ENCODE measurements around the gene TBC1D22A. TPM values are rescaled to one million over a fixed set of nuclear protein-coding genes. Genes with fewer than 3 reads are reported as not detected.

The TBC1D22A gene
- polyA plus RNA-seq, 1 donor (not counting 4 experiments of a cell fraction or from before 2014, with no cell fraction given), result 20.9 TPM

- no peaks in the 10 kb centered on the region for H3K9me3 ChIP-seq (ENCODE audit: control insufficient read depth, low read depth, low read length)
- peaks cover 15% of the 10 kb centered on the region for H3K4me1 ChIP-seq (ENCODE audit: control insufficient read depth, extremely low read depth, insufficient read depth, low read length)
- no peaks in the 10 kb centered on the region for H3K9me1 ChIP-seq (ENCODE audit: control insufficient read depth, extremely low read depth, insufficient read depth, low read length)
- H3K79me2 ChIP-seq (ENCODE audit: control insufficient read depth, insufficient read depth, low read length), result peaks cover 74% of the 10 kb centered on the region
- H3K36me3 ChIP-seq (ENCODE audit: control insufficient read depth in 2 of 2, extremely low read depth in 1 of 2, insufficient read depth in 2 of 2, low read length in 2 of 2), result peaks cover 0 to 1% of the 10 kb centered on the region in 2 experiments
- DNase-seq (ENCODE audit: low read depth, low spot score) (no peak), FAIRE-seq (no peak)
- no peak overlapping the region for H3K27ac ChIP-seq (ENCODE audit: control insufficient read depth, insufficient read depth, low read length)
- no peak overlapping the region for H3K4me2 ChIP-seq (ENCODE audit: control insufficient read depth, extremely low read depth, insufficient read depth, low read depth, low read length)
- H2AFZ ChIP-seq (ENCODE audit: control insufficient read depth, low read length), result no peak overlapping the region
- H4K20me1 ChIP-seq (ENCODE audit: control insufficient read depth, extremely low read depth, insufficient read depth, low read length), result no peaks in the 10 kb centered on the region
- no peaks in the 10 kb centered on the region for H3K27me3 ChIP-seq (ENCODE audit: control insufficient read depth, extremely low read depth, insufficient read depth, low read length)
- no peak overlapping the region for H3K4me3 ChIP-seq (ENCODE audit: control insufficient read depth in 2 of 3, extremely low read depth in 1 of 3, insufficient read depth in 2 of 3, low read depth in 1 of 3, low read length in 3 of 3)
- dilution Hi-C loops (cut with MboI; ENCODE audit: extremely low pct_ligation_motif_present, low sequenced_read_pairs), result no loop called here
- TF ChIP-seq CTCF (optimal IDR thresholded peaks at IDR 0.05 in 1 of 3, IDR thresholded peaks at IDR 0.05 in 1 of 3, conservative IDR thresholded peaks at IDR 0.05 in 1 of 3; ENCODE audit: extremely low read depth in 1 of 3, insufficient read depth in 2 of 3, low read length in 3 of 3) (no peak), EZH2 (IDR thresholded peaks at IDR 0.05; ENCODE audit: low read length) (no peak)
- no peak overlapping the region for H3K9ac ChIP-seq (ENCODE audit: control insufficient read depth, extremely low read depth, insufficient read depth, low read length)
These were observed 2.5 kb downstream of the TBC1D22A start for GRCh38 chr22:46764779-46765485.

- H3K9me3 ChIP-seq (ENCODE audit: control insufficient read depth, low read depth, low read length), result no peaks in the 10 kb centered on the region
- no peak overlapping the region for H2AFZ ChIP-seq (ENCODE audit: control insufficient read depth, low read length)
- H3K27me3 ChIP-seq (ENCODE audit: control insufficient read depth, extremely low read depth, insufficient read depth, low read length), result no peaks in the 10 kb centered on the region
- H4K20me1 ChIP-seq (ENCODE audit: control insufficient read depth, extremely low read depth, insufficient read depth, low read length), result no peaks in the 10 kb centered on the region
- dilution Hi-C loops (cut with MboI; ENCODE audit: extremely low pct_ligation_motif_present, low sequenced_read_pairs), result no loop called here
- H3K4me3 ChIP-seq (ENCODE audit: control insufficient read depth in 2 of 3, extremely low read depth in 1 of 3, insufficient read depth in 2 of 3, low read depth in 1 of 3, low read length in 3 of 3), result no peak overlapping the region
- H3K36me3 ChIP-seq (ENCODE audit: control insufficient read depth in 2 of 2, extremely low read depth in 1 of 2, insufficient read depth in 2 of 2, low read length in 2 of 2), result no peaks in the 10 kb centered on the region
- DNase-seq (ENCODE audit: low read depth, low spot score), result no peak
- no peak overlapping the region for H3K27ac ChIP-seq (ENCODE audit: control insufficient read depth, insufficient read depth, low read length)
- FAIRE-seq, result no peak
- no peaks in the 10 kb centered on the region for H3K9me1 ChIP-seq (ENCODE audit: control insufficient read depth, extremely low read depth, insufficient read depth, low read length)
- H3K4me1 ChIP-seq (ENCODE audit: control insufficient read depth, extremely low read depth, insufficient read depth, low read length), result peaks cover 8% of the 10 kb centered on the region
- peaks cover 71% of the 10 kb centered on the region for H3K79me2 ChIP-seq (ENCODE audit: control insufficient read depth, insufficient read depth, low read length)
- TF ChIP-seq EZH2 (IDR thresholded peaks at IDR 0.05; ENCODE audit: low read length) (no peak), CTCF (optimal IDR thresholded peaks at IDR 0.05 in 1 of 3, IDR thresholded peaks at IDR 0.05 in 1 of 3, conservative IDR thresholded peaks at IDR 0.05 in 1 of 3; ENCODE audit: extremely low read depth in 1 of 3, insufficient read depth in 2 of 3, low read length in 3 of 3) (no peak)
- no peak overlapping the region for H3K9ac ChIP-seq (ENCODE audit: control insufficient read depth, extremely low read depth, insufficient read depth, low read length)
- H3K4me2 ChIP-seq (ENCODE audit: control insufficient read depth, extremely low read depth, insufficient read depth, low read depth, low read length), result no peak overlapping the region
These were observed 4.2 kb downstream of the TBC1D22A start for GRCh38 chr22:46766611-46767010.

Data from keratinocyte (primary cell).